ENCODE results near the gene MTFR1L. TPM values are rescaled to one million over a fixed set of nuclear protein-coding genes. Genes with fewer than 3 reads are reported as not detected.

MTFR1L gene
- total RNA-seq, 1 donor, result 46.6 TPM

GRCh38 chr1:25774206-25774803 lies 45.4 kb upstream of the MTFR1L start:
- H3K4me3 ChIP-seq (ENCODE audit: low read depth, low read length), result no peak overlapping the region
- TF ChIP-seq, protein P1, sequence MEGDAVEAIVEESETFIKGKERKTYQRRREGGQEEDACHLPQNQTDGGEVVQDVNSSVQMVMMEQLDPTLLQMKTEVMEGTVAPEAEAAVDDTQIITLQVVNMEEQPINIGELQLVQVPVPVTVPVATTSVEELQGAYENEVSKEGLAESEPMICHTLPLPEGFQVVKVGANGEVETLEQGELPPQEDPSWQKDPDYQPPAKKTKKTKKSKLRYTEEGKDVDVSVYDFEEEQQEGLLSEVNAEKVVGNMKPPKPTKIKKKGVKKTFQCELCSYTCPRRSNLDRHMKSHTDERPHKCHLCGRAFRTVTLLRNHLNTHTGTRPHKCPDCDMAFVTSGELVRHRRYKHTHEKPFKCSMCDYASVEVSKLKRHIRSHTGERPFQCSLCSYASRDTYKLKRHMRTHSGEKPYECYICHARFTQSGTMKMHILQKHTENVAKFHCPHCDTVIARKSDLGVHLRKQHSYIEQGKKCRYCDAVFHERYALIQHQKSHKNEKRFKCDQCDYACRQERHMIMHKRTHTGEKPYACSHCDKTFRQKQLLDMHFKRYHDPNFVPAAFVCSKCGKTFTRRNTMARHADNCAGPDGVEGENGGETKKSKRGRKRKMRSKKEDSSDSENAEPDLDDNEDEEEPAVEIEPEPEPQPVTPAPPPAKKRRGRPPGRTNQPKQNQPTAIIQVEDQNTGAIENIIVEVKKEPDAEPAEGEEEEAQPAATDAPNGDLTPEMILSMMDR (IDR thresholded peaks at IDR 0.05; ENCODE audit: insufficient read depth, low read depth, low read length), result no peak
- no peak for DNase-seq (ENCODE audit: low read depth)

DNA sequence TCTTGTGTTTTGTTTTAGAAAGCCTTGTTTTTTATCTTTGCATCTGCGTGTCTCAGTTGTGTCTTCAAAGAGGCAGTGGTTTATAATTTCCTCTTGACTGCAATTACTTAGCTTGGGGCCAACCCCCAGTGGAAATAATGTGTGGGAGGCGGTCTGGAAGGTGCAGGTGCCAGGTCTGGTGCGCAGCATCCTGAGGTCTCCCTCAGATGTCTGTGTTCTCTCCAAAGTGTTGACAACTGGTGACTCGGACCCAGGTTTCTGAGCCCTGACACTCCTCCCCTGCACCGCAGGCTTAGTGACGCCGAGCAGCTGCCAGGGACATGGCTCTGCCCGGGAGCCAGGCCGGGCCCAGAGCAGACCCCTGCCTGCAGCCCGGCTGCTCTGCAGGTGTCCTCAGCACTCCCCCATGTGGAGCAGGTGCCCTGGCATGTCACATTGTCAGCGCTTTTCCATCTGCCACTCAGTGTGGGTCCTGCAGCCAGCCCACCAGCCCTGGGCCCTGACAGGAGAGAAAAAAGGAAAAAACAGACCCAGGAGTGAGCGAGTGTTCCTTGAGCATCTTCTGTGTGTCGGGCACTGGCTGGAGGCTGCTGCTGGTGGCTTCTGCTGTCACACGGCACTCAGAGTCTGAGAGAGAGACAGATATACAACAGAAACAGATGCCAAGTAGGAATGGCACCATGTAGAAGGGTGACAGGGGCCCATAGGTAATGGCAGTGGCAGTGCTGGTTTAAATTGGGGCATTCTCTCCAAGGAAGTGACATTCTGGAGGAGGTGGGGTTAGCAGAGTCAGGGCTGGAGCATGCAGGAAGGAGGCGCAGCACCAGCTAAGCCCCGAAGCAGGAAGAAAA lies 44.6 kb upstream of the MTFR1L start:
- no peak for DNase-seq (ENCODE audit: low read depth)
- H3K4me3 ChIP-seq (ENCODE audit: low read depth, low read length), result no peak overlapping the region
- TF ChIP-seq, protein P1 (IDR thresholded peaks at IDR 0.05; ENCODE audit: insufficient read depth, low read depth, low read length), result no peak

DNA sequence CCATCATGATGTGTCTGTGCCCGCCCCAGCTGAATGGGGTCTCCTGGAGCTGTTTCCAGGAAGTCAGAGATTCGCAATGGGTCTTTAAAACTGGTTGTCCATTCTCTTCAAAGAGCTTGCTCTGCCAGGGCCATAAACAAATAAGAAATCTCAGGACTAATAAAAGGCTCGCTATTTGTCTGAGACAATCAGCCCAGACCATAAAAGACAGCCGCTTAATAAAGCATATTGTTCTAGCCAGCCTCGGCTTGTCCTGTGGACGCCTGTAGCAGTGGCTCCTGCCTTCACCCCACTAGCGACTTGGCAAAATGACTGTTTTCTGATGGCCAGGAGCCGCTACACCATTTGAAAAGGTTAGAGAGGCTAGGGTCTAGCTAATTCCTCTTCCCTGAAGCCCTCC lies 40.4 kb upstream of the MTFR1L start:
- DNase-seq (ENCODE audit: low read depth), result no peak
- no peak overlapping the region for H3K4me3 ChIP-seq (ENCODE audit: low read depth, low read length)
- TF ChIP-seq, protein P1 (IDR thresholded peaks at IDR 0.05; ENCODE audit: insufficient read depth, low read depth, low read length), result no peak

- DNase-seq (ENCODE audit: low read depth), result no peak
- no peak overlapping the region for H3K4me3 ChIP-seq (ENCODE audit: low read depth, low read length)
- TF ChIP-seq, protein P1 (IDR thresholded peaks at IDR 0.05; ENCODE audit: insufficient read depth, low read depth, low read length), result no peak
Measured at GRCh38 chr1:25779894-25780293, 39.9 kb upstream of the MTFR1L start.

DNA sequence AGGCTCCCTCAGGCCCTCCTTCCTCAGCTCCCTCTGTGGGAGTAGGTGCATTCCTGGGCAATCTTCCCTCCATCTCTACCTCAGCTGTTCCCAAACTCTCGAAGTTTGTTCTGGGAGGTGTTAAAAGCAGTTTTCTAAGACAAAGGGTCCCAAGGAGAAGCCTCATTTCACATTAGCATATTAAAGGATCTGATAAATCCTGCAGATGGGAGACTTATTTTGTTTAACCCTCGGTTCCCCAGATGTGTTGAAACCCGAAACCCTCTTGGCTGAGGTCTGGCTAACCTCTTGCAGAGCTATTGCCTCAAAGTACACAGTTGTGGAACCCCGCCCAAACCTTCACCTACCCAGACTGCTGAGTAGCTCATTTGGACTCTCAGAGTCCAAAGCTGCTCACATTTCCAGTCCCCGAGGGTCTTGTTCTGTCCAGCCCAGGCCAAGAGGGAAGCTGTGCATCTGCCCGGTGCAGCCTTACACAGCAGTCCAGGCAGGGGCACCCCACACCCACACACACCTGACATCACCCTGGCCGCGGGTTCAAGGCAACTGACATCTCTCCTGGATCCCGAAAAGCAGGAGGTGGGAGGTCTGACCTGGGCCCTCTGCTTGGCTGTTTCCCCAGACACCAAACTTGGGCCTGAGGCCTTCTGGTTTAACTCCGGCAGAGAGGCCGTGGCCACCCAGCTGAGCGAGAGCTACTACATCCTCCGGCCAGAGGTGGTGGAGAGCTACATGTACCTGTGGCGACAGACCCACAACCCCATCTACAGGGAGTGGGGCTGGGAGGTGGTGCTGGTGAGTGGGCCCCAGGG lies 39.2 kb upstream of the MTFR1L start:
- DNase-seq (ENCODE audit: low read depth), result peak; percentile 70
- TF ChIP-seq, protein P1 (IDR thresholded peaks at IDR 0.05; ENCODE audit: insufficient read depth, low read depth, low read length), result no peak

GRCh38 chr1:25781130-25781433 lies 38.7 kb upstream of the MTFR1L start:
- no peak for DNase-seq (ENCODE audit: low read depth)
- TF ChIP-seq, protein P1 (IDR thresholded peaks at IDR 0.05; ENCODE audit: insufficient read depth, low read depth, low read length), result no peak
- H3K4me3 ChIP-seq (ENCODE audit: low read depth, low read length), result no peak overlapping the region

More for the DNA sequence above, 39.2 kb upstream of the MTFR1L start:
- no peak overlapping the region for H3K4me3 ChIP-seq (ENCODE audit: low read depth, low read length)

Measured in fibroblast of villous mesenchyme (primary cell).